A549 (cell line): ENCODE results near the gene LILRB3.

ENCODE experiments used
- BHLHE40 ChIP-seq: IDR thresholded peaks from 2 replicates; pipeline ENCODE4 v1.6.1; 2012; ENCODE audit warnings: low read depth, low read length, inconsistent platforms
- EHMT2 ChIP-seq: fragments of 200-600 bp; sonication (generic); IDR thresholded peaks from 2 replicates; pipeline ENCODE4 v1.6.1; 2016; ENCODE audit warnings: antibody characterized with exemption, low read depth, mild to moderate bottlenecking, moderate library complexity
- MAFK ChIP-seq: fragments of 450-650 bp; IDR thresholded peaks from 2 replicates; pipeline ENCODE4 v1.6.1; 2014; ENCODE audit not compliant: partially characterized antibody
- NFE2L2 ChIP-seq: fragments of 150-350 bp; conservative IDR thresholded peaks from 2 replicates; pipeline ENCODE4 v1.6.1; 2014; ENCODE audit warnings: low read length
- POLR2A ChIP-seq: IDR thresholded peaks from 2 replicates; pipeline ENCODE4 v1.6.1; 2012; ENCODE audit warnings: mild to moderate bottlenecking, low read length
- RNF2 ChIP-seq: fragments of 200-600 bp; sonication (generic); IDR thresholded peaks from 2 replicates; pipeline ENCODE4 v1.6.1; 2016; ENCODE audit warnings: low read depth, mild to moderate bottlenecking, antibody characterized with exemption, moderate library complexity, borderline replicate concordance
- ZNF302 ChIP-seq: fragments of 250-450 bp; sonication (Bioruptor Pico); IDR thresholded peaks from 2 replicates; pipeline ENCODE4 v1.9.0; 2021; ENCODE audit warnings: inconsistent platforms, mild to moderate bottlenecking, moderate library complexity
- TF ChIP-seq, protein P1 (sequence below): fragments of >200 bp; sonication (Bioruptor Twin); formaldehyde crosslinking; IDR thresholded peaks from 3 replicates; pipeline ENCODE4 v1.5.1; 2016

GRCh38 chr19:54204767-54205468, 17.9 kb downstream of the LILRB3 start:
- TF ChIP-seq MAFK (no peak), BHLHE40 (no peak), NFE2L2 (no peak), RNF2 (no peak), EHMT2 (no peak), ZNF302 (CRISPR knock-in tag) (no peak), POLR2A (no peak)
- TF ChIP-seq, protein P1, sequence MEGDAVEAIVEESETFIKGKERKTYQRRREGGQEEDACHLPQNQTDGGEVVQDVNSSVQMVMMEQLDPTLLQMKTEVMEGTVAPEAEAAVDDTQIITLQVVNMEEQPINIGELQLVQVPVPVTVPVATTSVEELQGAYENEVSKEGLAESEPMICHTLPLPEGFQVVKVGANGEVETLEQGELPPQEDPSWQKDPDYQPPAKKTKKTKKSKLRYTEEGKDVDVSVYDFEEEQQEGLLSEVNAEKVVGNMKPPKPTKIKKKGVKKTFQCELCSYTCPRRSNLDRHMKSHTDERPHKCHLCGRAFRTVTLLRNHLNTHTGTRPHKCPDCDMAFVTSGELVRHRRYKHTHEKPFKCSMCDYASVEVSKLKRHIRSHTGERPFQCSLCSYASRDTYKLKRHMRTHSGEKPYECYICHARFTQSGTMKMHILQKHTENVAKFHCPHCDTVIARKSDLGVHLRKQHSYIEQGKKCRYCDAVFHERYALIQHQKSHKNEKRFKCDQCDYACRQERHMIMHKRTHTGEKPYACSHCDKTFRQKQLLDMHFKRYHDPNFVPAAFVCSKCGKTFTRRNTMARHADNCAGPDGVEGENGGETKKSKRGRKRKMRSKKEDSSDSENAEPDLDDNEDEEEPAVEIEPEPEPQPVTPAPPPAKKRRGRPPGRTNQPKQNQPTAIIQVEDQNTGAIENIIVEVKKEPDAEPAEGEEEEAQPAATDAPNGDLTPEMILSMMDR: no peak
